DOHH2 (cell line): ENCODE measurements around the gene TUSC1.
"Not testable (repeated sequence)": the region's sequence is repeated elsewhere in the genome, so short reads cannot be mapped to it uniquely, and the experiment has no call there.

ENCODE experiments used
- CTCF ChIP-seq: fragments of 200-600 bp; sonication (generic); IDR thresholded peaks from one replicate; pipeline ENCODE4 v1.5.1; 2014; ENCODE audit warnings: antibody characterized with exemption, mild to moderate bottlenecking, low read depth, low read length; ENCODE audit not compliant: poor library complexity, severe bottlenecking
- EZH2phosphoT487 ChIP-seq: fragments of 200-600 bp; sonication (generic); IDR thresholded peaks from 2 replicates; pipeline ENCODE4 v1.6.1; 2017; ENCODE audit warnings: borderline replicate concordance, mild to moderate bottlenecking, antibody characterized with exemption, low read length, moderate library complexity, mixed read lengths

- TF ChIP-seq CTCF, EZH2phosphoT487: not testable (repeated sequence)
Measured at GRCh38 chr9:25675858-25676257, 2.4 kb downstream of the TUSC1 start.
